ENCODE data around the gene ZCCHC24. TPM values are rescaled to one million over a fixed set of nuclear protein-coding genes. Genes with fewer than 3 reads are reported as not detected.

Gene ZCCHC24
- total RNA-seq, 2 experiments from 2014 or later: 0.52 to 0.69 TPM

GRCh38 chr10:79483299-79483698, 37.9 kb upstream of the ZCCHC24 start:
- intact Hi-C loops (cut with micrococcal nuclease): no loop called here
- no peak for DNase-seq
- H3K36me3 Mint-ChIP-seq (ENCODE audit: low read depth): no peaks in the 10 kb centered on the region
- H3K9me3 Mint-ChIP-seq: no peaks in the 10 kb centered on the region
- no peaks in the 10 kb centered on the region for H3K27me3 Mint-ChIP-seq (ENCODE audit: low read depth)
- CTCF ChIA-PET: no interaction called here
- no peak overlapping the region for H3K4me3 Mint-ChIP-seq
- no peaks in the 10 kb centered on the region for H3K4me1 Mint-ChIP-seq (ENCODE audit: low read depth)
- no peak overlapping the region for H3K27ac Mint-ChIP-seq

GRCh38 chr10:79482741-79483140, 37.3 kb upstream of the ZCCHC24 start:
- CTCF ChIA-PET: interaction anchor here (2.0 kb wide), 1 partner anchor 15 kb away, joined by 11 read pairs; no protein-coding TSS in a partner anchor
- Mint-ChIP-seq H3K9me3 (no peaks in the 10 kb centered on the region), H3K4me3 (no peak overlapping the region), H3K36me3 (ENCODE audit: low read depth) (no peaks in the 10 kb centered on the region), H3K27ac (no peak overlapping the region), H3K4me1 (ENCODE audit: low read depth) (no peaks in the 10 kb centered on the region), H3K27me3 (ENCODE audit: low read depth) (no peaks in the 10 kb centered on the region)
- intact Hi-C loops (cut with micrococcal nuclease): no loop called here
- no peak for DNase-seq

GRCh38 chr10:79482304-79482703, 36.9 kb upstream of the ZCCHC24 start:
- no peak overlapping the region for H3K27ac Mint-ChIP-seq
- no peak overlapping the region for H3K4me3 Mint-ChIP-seq
- H3K9me3 Mint-ChIP-seq: no peaks in the 10 kb centered on the region
- H3K36me3 Mint-ChIP-seq (ENCODE audit: low read depth): no peaks in the 10 kb centered on the region
- no peaks in the 10 kb centered on the region for H3K4me1 Mint-ChIP-seq (ENCODE audit: low read depth)
- intact Hi-C loops (cut with micrococcal nuclease): no loop called here
- CTCF ChIA-PET: interaction anchor here (2.0 kb wide), 1 partner anchor 14 kb away, joined by 11 read pairs; no protein-coding TSS in a partner anchor
- no peaks in the 10 kb centered on the region for H3K27me3 Mint-ChIP-seq (ENCODE audit: low read depth)
- no peak for DNase-seq

- Mint-ChIP-seq H3K27me3 (ENCODE audit: low read depth) (no peaks in the 10 kb centered on the region), H3K27ac (no peak overlapping the region), H3K9me3 (no peaks in the 10 kb centered on the region), H3K36me3 (ENCODE audit: low read depth) (no peaks in the 10 kb centered on the region), H3K4me3 (no peak overlapping the region), H3K4me1 (ENCODE audit: low read depth) (no peaks in the 10 kb centered on the region)
- CTCF ChIA-PET: interaction anchor here (0.6 to 3.8 kb wide), 2 partner anchors 79 to 106 kb away, joined by 3 to 18 read pairs; no protein-coding TSS in a partner anchor
- intact Hi-C loops (cut with micrococcal nuclease): no loop called here
- no peak for DNase-seq
These were observed 34.0 kb upstream of the ZCCHC24 start for GRCh38 chr10:79479283-79479909.

GRCh38 chr10:79477456-79477855, 32.0 kb upstream of the ZCCHC24 start:
- H3K9me3 Mint-ChIP-seq: no peaks in the 10 kb centered on the region
- H3K36me3 Mint-ChIP-seq (ENCODE audit: low read depth): no peaks in the 10 kb centered on the region
- CTCF ChIA-PET: interaction anchor here (0.6 to 3.8 kb wide), 4 partner anchors 9 to 104 kb away, joined by 3 to 18 read pairs (median 4); no protein-coding TSS in a partner anchor
- H3K27me3 Mint-ChIP-seq (ENCODE audit: low read depth): peaks cover 2% of the 10 kb centered on the region
- H3K4me1 Mint-ChIP-seq (ENCODE audit: low read depth): no peaks in the 10 kb centered on the region
- no peak for DNase-seq
- no peak overlapping the region for H3K4me3 Mint-ChIP-seq
- intact Hi-C loops (cut with micrococcal nuclease): no loop called here
- no peak overlapping the region for H3K27ac Mint-ChIP-seq

- intact Hi-C loops (cut with micrococcal nuclease): no loop called here
- H3K27me3 Mint-ChIP-seq (ENCODE audit: low read depth): peaks cover 2% of the 10 kb centered on the region
- no peaks in the 10 kb centered on the region for H3K4me1 Mint-ChIP-seq (ENCODE audit: low read depth)
- H3K9me3 Mint-ChIP-seq: no peaks in the 10 kb centered on the region
- no peak for DNase-seq
- no peak overlapping the region for H3K4me3 Mint-ChIP-seq
- no peaks in the 10 kb centered on the region for H3K36me3 Mint-ChIP-seq (ENCODE audit: low read depth)
- CTCF ChIA-PET: interaction anchor here (0.6 to 3.8 kb wide), 4 partner anchors 9 to 103 kb away, joined by 3 to 18 read pairs (median 4); no protein-coding TSS in a partner anchor
- H3K27ac Mint-ChIP-seq: no peak overlapping the region
These were observed 31.2 kb upstream of the ZCCHC24 start for GRCh38 chr10:79476645-79477044.

GRCh38 chr10:79475877-79476276, 30.5 kb upstream of the ZCCHC24 start:
- no peaks in the 10 kb centered on the region for H3K36me3 Mint-ChIP-seq (ENCODE audit: low read depth)
- DNase-seq: no peak
- no peaks in the 10 kb centered on the region for H3K9me3 Mint-ChIP-seq
- intact Hi-C loops (cut with micrococcal nuclease): no loop called here
- no peaks in the 10 kb centered on the region for H3K4me1 Mint-ChIP-seq (ENCODE audit: low read depth)
- H3K27me3 Mint-ChIP-seq (ENCODE audit: low read depth): peaks cover 2% of the 10 kb centered on the region
- no peak overlapping the region for H3K27ac Mint-ChIP-seq
- CTCF ChIA-PET: interaction anchor here (0.8 to 3.8 kb wide), 2 partner anchors 15 to 102 kb away, joined by 4 to 18 read pairs; no protein-coding TSS in a partner anchor
- no peak overlapping the region for H3K4me3 Mint-ChIP-seq

- Mint-ChIP-seq H3K27ac (no peak overlapping the region), H3K4me1 (ENCODE audit: low read depth) (no peaks in the 10 kb centered on the region), H3K27me3 (ENCODE audit: low read depth) (peaks cover 2% of the 10 kb centered on the region), H3K36me3 (ENCODE audit: low read depth) (no peaks in the 10 kb centered on the region), H3K4me3 (no peak overlapping the region), H3K9me3 (no peaks in the 10 kb centered on the region)
- CTCF ChIA-PET: interaction anchor here (0.8 kb wide), 1 partner anchor 14 kb away, joined by 4 read pairs; no protein-coding TSS in a partner anchor
- no peak for DNase-seq
- intact Hi-C loops (cut with micrococcal nuclease): no loop called here
These were observed 29.8 kb upstream of the ZCCHC24 start for GRCh38 chr10:79475119-79475653.

- H3K27ac Mint-ChIP-seq: no peak overlapping the region
- CTCF ChIA-PET: interaction anchor here (0.6 kb wide), 1 partner anchor 34 kb away, joined by 3 read pairs; no protein-coding TSS in a partner anchor
These were observed 28.2 kb upstream of the ZCCHC24 start for GRCh38 chr10:79473496-79474095.

GRCh38 chr10:79472951-79473350, 27.5 kb upstream of the ZCCHC24 start:
- no peaks in the 10 kb centered on the region for H3K36me3 Mint-ChIP-seq (ENCODE audit: low read depth)
- H3K27me3 Mint-ChIP-seq (ENCODE audit: low read depth): peaks cover 2% of the 10 kb centered on the region
- no peaks in the 10 kb centered on the region for H3K9me3 Mint-ChIP-seq
- no peaks in the 10 kb centered on the region for H3K4me1 Mint-ChIP-seq (ENCODE audit: low read depth)
- no peak overlapping the region for H3K4me3 Mint-ChIP-seq
- DNase-seq: no peak
- CTCF ChIA-PET: interaction anchor here (1.7 kb wide), 1 partner anchor 72 kb away, joined by 3 read pairs; no protein-coding TSS in a partner anchor
- intact Hi-C loops (cut with micrococcal nuclease): no loop called here
- no peak overlapping the region for H3K27ac Mint-ChIP-seq

More at GRCh38 chr10:79473496-79474095, 28.2 kb upstream of the ZCCHC24 start:
- DNase-seq: no peak
- Mint-ChIP-seq H3K4me3 (no peak overlapping the region), H3K4me1 (ENCODE audit: low read depth) (no peaks in the 10 kb centered on the region), H3K36me3 (ENCODE audit: low read depth) (no peaks in the 10 kb centered on the region), H3K9me3 (no peaks in the 10 kb centered on the region), H3K27me3 (ENCODE audit: low read depth) (peaks cover 2% of the 10 kb centered on the region)
- intact Hi-C loops (cut with micrococcal nuclease): no loop called here

- Mint-ChIP-seq H3K4me3 (no peak overlapping the region), H3K9me3 (no peaks in the 10 kb centered on the region), H3K36me3 (ENCODE audit: low read depth) (no peaks in the 10 kb centered on the region), H3K27ac (no peak overlapping the region), H3K27me3 (ENCODE audit: low read depth) (peaks cover 2% of the 10 kb centered on the region), H3K4me1 (ENCODE audit: low read depth) (no peaks in the 10 kb centered on the region)
- DNase-seq: no peak
- CTCF ChIA-PET: interaction anchor here (1.7 kb wide), 1 partner anchor 71 kb away, joined by 3 read pairs; no protein-coding TSS in a partner anchor
- intact Hi-C loops (cut with micrococcal nuclease): no loop called here
These were observed 27.0 kb upstream of the ZCCHC24 start for GRCh38 chr10:79472449-79472848.

- no peaks in the 10 kb centered on the region for H3K4me1 Mint-ChIP-seq (ENCODE audit: low read depth)
- CTCF ChIA-PET: interaction anchor here (0.7 to 1.7 kb wide), 3 partner anchors 71 to 99 kb away, joined by 3 to 4 read pairs (median 4); no protein-coding TSS in a partner anchor
- no peak overlapping the region for H3K4me3 Mint-ChIP-seq
- no peak overlapping the region for H3K27ac Mint-ChIP-seq
- intact Hi-C loops (cut with micrococcal nuclease): no loop called here
- no peaks in the 10 kb centered on the region for H3K36me3 Mint-ChIP-seq (ENCODE audit: low read depth)
- H3K9me3 Mint-ChIP-seq: no peaks in the 10 kb centered on the region
- peaks cover 2% of the 10 kb centered on the region for H3K27me3 Mint-ChIP-seq (ENCODE audit: low read depth)
- no peak for DNase-seq
These were observed 26.4 kb upstream of the ZCCHC24 start for GRCh38 chr10:79471776-79472175.

Measured in activated naive CD4-positive, alpha-beta T cell treated with anti-CD3 and anti-CD28 coated beads for 36 hours (primary cell).